ENCODE measurements around the gene UBE2G1.
"Not testable (repeated sequence)": the region's sequence is repeated elsewhere in the genome, so short reads cannot be mapped to it uniquely, and the experiment has no call there.

Gene UBE2G1

GRCh38 chr17:4375039-4375748 lies 8.7 kb upstream of the UBE2G1 start:
- no peak for DNase-seq

GRCh38 chr17:4369557-4370230 lies 3.2 kb upstream of the UBE2G1 start:
- DNase-seq, result no peak

- no peak for DNase-seq
Observed at GRCh38 chr17:4368341-4368740, 1.9 kb upstream of the UBE2G1 start.

GRCh38 chr17:4367177-4367576 lies 702 bp upstream of the UBE2G1 start:
- DNase-seq, result not testable (repeated sequence)

- DNase-seq, result no peak
Observed at GRCh38 chr17:4365628-4366326, 698 bp downstream of the UBE2G1 start.

GRCh38 chr17:4365103-4365627 lies 1.3 kb downstream of the UBE2G1 start:
- DNase-seq, result peak; percentile 94

GRCh38 chr17:4364622-4365041 lies 1.8 kb downstream of the UBE2G1 start:
- DNase-seq, result no peak

- DNase-seq, result no peak
Observed at GRCh38 chr17:4362141-4362540, 4.3 kb downstream of the UBE2G1 start.

- DNase-seq, result no peak
Observed at GRCh38 chr17:4358154-4358553, 8.3 kb downstream of the UBE2G1 start.

- no peak for DNase-seq
Observed at GRCh38 chr17:4357671-4358070, 8.8 kb downstream of the UBE2G1 start.

GRCh38 chr17:4357030-4357628 lies 9.3 kb downstream of the UBE2G1 start:
- no peak for DNase-seq

- DNase-seq, result peak; percentile 8
Observed at GRCh38 chr17:4354862-4355514, 11.5 kb downstream of the UBE2G1 start.

GRCh38 chr17:4354206-4354605 lies 12.3 kb downstream of the UBE2G1 start:
- no peak for DNase-seq

GRCh38 chr17:4350214-4350613 lies 16.3 kb downstream of the UBE2G1 start:
- DNase-seq, result not testable (repeated sequence)

- DNase-seq, result no peak
Observed at GRCh38 chr17:4345581-4346252, 20.8 kb downstream of the UBE2G1 start.

GRCh38 chr17:4344926-4345325 lies 21.5 kb downstream of the UBE2G1 start:
- no peak for DNase-seq

- DNase-seq, result no peak
Observed at GRCh38 chr17:4342535-4342934, 23.9 kb downstream of the UBE2G1 start.

GRCh38 chr17:4341616-4341977 lies 24.9 kb downstream of the UBE2G1 start:
- DNase-seq, result no peak

- peak; percentile 32 for DNase-seq
Observed at GRCh38 chr17:4340914-4341615, 25.4 kb downstream of the UBE2G1 start.

GRCh38 chr17:4334776-4335584 lies 31.5 kb downstream of the UBE2G1 start:
- no peak for DNase-seq

- DNase-seq, result no peak
Observed at GRCh38 chr17:4334332-4334731, 32.1 kb downstream of the UBE2G1 start.
